NCI-H774 (cell line): Measurements from ENCODE around the gene PDGFRB.

Experiments
- DNase-seq: peaks from one replicate; lab custom pipeline; 2025; lab: John Stamatoyannopoulos, UW

Gene PDGFRB

GRCh38 chr5:150163035-150163434 is 7.4 kb upstream of the PDGFRB start:
- no peak for DNase-seq

- DNase-seq: no peak
Measured at GRCh38 chr5:150162142-150162513, 6.5 kb upstream of the PDGFRB start.

GRCh38 chr5:150161242-150162141 is 5.8 kb upstream of the PDGFRB start:
- DNase-seq: peak; percentile 29

GRCh38 chr5:150160448-150161081 is 4.9 kb upstream of the PDGFRB start:
- no peak for DNase-seq

GRCh38 chr5:150159741-150160179 is 4.1 kb upstream of the PDGFRB start:
- DNase-seq: no peak

- no peak for DNase-seq
Measured at GRCh38 chr5:150159031-150159430, 3.4 kb upstream of the PDGFRB start.

- DNase-seq: no peak
Measured at GRCh38 chr5:150158170-150158949, 2.7 kb upstream of the PDGFRB start.

- no peak for DNase-seq
Measured at GRCh38 chr5:150157168-150157567, 1.5 kb upstream of the PDGFRB start.

- no peak for DNase-seq
Measured at GRCh38 chr5:150156540-150156939, 895 bp upstream of the PDGFRB start.

GRCh38 chr5:150156027-150156368 is 353 bp upstream of the PDGFRB start:
- DNase-seq: no peak

- no peak for DNase-seq
Measured at GRCh38 chr5:150154618-150155128, 972 bp downstream of the PDGFRB start.

GRCh38 chr5:150153957-150154617 is 1.6 kb downstream of the PDGFRB start:
- no peak for DNase-seq

GRCh38 chr5:150153483-150153882 is 2.2 kb downstream of the PDGFRB start:
- DNase-seq: no peak

GRCh38 chr5:150152636-150153462 is 2.8 kb downstream of the PDGFRB start:
- no peak for DNase-seq

GRCh38 chr5:150149618-150150017 is 6.0 kb downstream of the PDGFRB start:
- no peak for DNase-seq

GRCh38 chr5:150148117-150148927 is 7.3 kb downstream of the PDGFRB start:
- DNase-seq: no peak

- no peak for DNase-seq
Measured at GRCh38 chr5:150147670-150148069, 8.0 kb downstream of the PDGFRB start.

- no peak for DNase-seq
Measured at GRCh38 chr5:150146862-150147601, 8.6 kb downstream of the PDGFRB start.

GRCh38 chr5:150146235-150146634 is 9.4 kb downstream of the PDGFRB start:
- no peak for DNase-seq
